Measurements from ENCODE around the gene PDILT. TPM values are rescaled to one million over a fixed set of nuclear protein-coding genes. Genes with fewer than 3 reads are reported as not detected.

PDILT gene
- total RNA-seq, 1 donor from 2014 or later, result not detected

- Mint-ChIP-seq H3K27me3 (ENCODE audit: unreplicated experiment) (no peaks in the 10 kb centered on the region), H3K9me3 (ENCODE audit: unreplicated experiment) (no peaks in the 10 kb centered on the region), H3K4me3 (ENCODE audit: unreplicated experiment) (no peak overlapping the region), H3K36me3 (ENCODE audit: unreplicated experiment) (no peaks in the 10 kb centered on the region), H3K4me1 (ENCODE audit: low read depth, unreplicated experiment) (peaks cover 4% of the 10 kb centered on the region), H3K27ac (ENCODE audit: unreplicated experiment) (no peak overlapping the region)
- no peak for DNase-seq
- no peak for TF ChIP-seq CTCF (IDR thresholded peaks at IDR 0.05; ENCODE audit: partially characterized antibody, unreplicated experiment)
Measured at GRCh38 chr16:20329392-20330138, 75.0 kb downstream of the PDILT start.

- Mint-ChIP-seq H3K4me1 (ENCODE audit: low read depth, unreplicated experiment) (peaks cover 4% of the 10 kb centered on the region), H3K36me3 (ENCODE audit: unreplicated experiment) (no peaks in the 10 kb centered on the region), H3K27ac (ENCODE audit: unreplicated experiment) (no peak within 1 kb of the TSS), H3K9me3 (ENCODE audit: unreplicated experiment) (no peaks in the 10 kb centered on the region), H3K27me3 (ENCODE audit: unreplicated experiment) (no peaks in the 10 kb centered on the region), H3K4me3 (ENCODE audit: unreplicated experiment) (no peak within 1 kb of the TSS)
- TF ChIP-seq CTCF (IDR thresholded peaks at IDR 0.05; ENCODE audit: partially characterized antibody, unreplicated experiment), result no peak
- DNase-seq, result no peak
Measured at GRCh38 chr16:20327444-20328041, 77.0 kb downstream of the PDILT start, which contains the start of gene GP2. Gene GP2 (minus strand): TSS chr16:20327513. CDS start chr16:20326431, 1,082 bp downstream.

- Mint-ChIP-seq H3K9me3 (ENCODE audit: unreplicated experiment) (no peaks in the 10 kb centered on the region), H3K36me3 (ENCODE audit: unreplicated experiment) (no peaks in the 10 kb centered on the region), H3K4me3 (ENCODE audit: unreplicated experiment) (no peak overlapping the region), H3K4me1 (ENCODE audit: low read depth, unreplicated experiment) (no peaks in the 10 kb centered on the region), H3K27me3 (ENCODE audit: unreplicated experiment) (no peaks in the 10 kb centered on the region), H3K27ac (ENCODE audit: unreplicated experiment) (no peak overlapping the region)
- no peak for DNase-seq
- no peak for TF ChIP-seq CTCF (IDR thresholded peaks at IDR 0.05; ENCODE audit: partially characterized antibody, unreplicated experiment)
Measured at GRCh38 chr16:20326321-20326720, 78.2 kb downstream of the PDILT start.

GRCh38 chr16:20325005-20325404 lies 79.5 kb downstream of the PDILT start:
- Mint-ChIP-seq H3K4me3 (ENCODE audit: unreplicated experiment) (no peak overlapping the region), H3K27me3 (ENCODE audit: unreplicated experiment) (no peaks in the 10 kb centered on the region), H3K4me1 (ENCODE audit: low read depth, unreplicated experiment) (no peaks in the 10 kb centered on the region), H3K36me3 (ENCODE audit: unreplicated experiment) (no peaks in the 10 kb centered on the region), H3K27ac (ENCODE audit: unreplicated experiment) (no peak overlapping the region), H3K9me3 (ENCODE audit: unreplicated experiment) (no peaks in the 10 kb centered on the region)
- no peak for TF ChIP-seq CTCF (IDR thresholded peaks at IDR 0.05; ENCODE audit: partially characterized antibody, unreplicated experiment)
- DNase-seq, result no peak

GRCh38 chr16:20323591-20324117 lies 80.9 kb downstream of the PDILT start:
- no peak for DNase-seq
- H3K4me1 Mint-ChIP-seq (ENCODE audit: low read depth, unreplicated experiment), result no peaks in the 10 kb centered on the region
- no peak overlapping the region for H3K27ac Mint-ChIP-seq (ENCODE audit: unreplicated experiment)
- H3K4me3 Mint-ChIP-seq (ENCODE audit: unreplicated experiment), result no peak overlapping the region
- H3K36me3 Mint-ChIP-seq (ENCODE audit: unreplicated experiment), result no peaks in the 10 kb centered on the region
- no peak for TF ChIP-seq CTCF (IDR thresholded peaks at IDR 0.05; ENCODE audit: partially characterized antibody, unreplicated experiment)
- no peaks in the 10 kb centered on the region for H3K27me3 Mint-ChIP-seq (ENCODE audit: unreplicated experiment)
- no peaks in the 10 kb centered on the region for H3K9me3 Mint-ChIP-seq (ENCODE audit: unreplicated experiment)
